Trophoblast cell (in vitro differentiated cells and primary cell): ENCODE measurements around the gene CRYL1.
A peak's percentile ranks its signal among the peaks of the same experiment; 100 is the strongest.

Source experiments
- DNase-seq, 2 donors: peaks; one replicate each; pipeline ENCODE4 v3.0.0-alpha.2; 2016
- H2AFZ ChIP-seq: 2 replicates; pipeline ENCODE4 v1.6.1; 2013; ENCODE audit warnings: low read length, moderate library complexity, mild to moderate bottlenecking; ENCODE audit not compliant: insufficient read depth, poor library complexity
- H2AK5ac ChIP-seq: 2 replicates; pipeline ENCODE4 v1.6.1; 2013; ENCODE audit warnings: mild to moderate bottlenecking, low read length
- H2BK120ac ChIP-seq: 2 replicates; pipeline ENCODE4 v1.6.1; 2013; ENCODE audit warnings: low read length, mild to moderate bottlenecking, moderate library complexity; ENCODE audit not compliant: insufficient read depth, poor library complexity
- H2BK12ac ChIP-seq: 2 replicates; pipeline ENCODE4 v1.6.1; 2013; ENCODE audit warnings: mild to moderate bottlenecking, low read length, moderate library complexity
- H2BK5ac ChIP-seq: 2 replicates; pipeline ENCODE4 v1.6.1; 2013; ENCODE audit warnings: low read length, low read depth, moderate library complexity, mild to moderate bottlenecking; ENCODE audit not compliant: poor library complexity
- H3K14ac ChIP-seq: 2 replicates; pipeline ENCODE4 v1.6.1; 2013; ENCODE audit warnings: mild to moderate bottlenecking, low read length
- H3K18ac ChIP-seq: 2 replicates; pipeline ENCODE4 v1.6.1; 2013; ENCODE audit warnings: mild to moderate bottlenecking, low read length
- H3K23ac ChIP-seq: 2 replicates; pipeline ENCODE4 v1.6.1; 2013; ENCODE audit warnings: low read length
- H3K27ac ChIP-seq: 2 replicates; pipeline ENCODE4 v1.5.1; 2013; ENCODE audit warnings: low read depth, mild to moderate bottlenecking, inconsistent platforms, low read length, moderate library complexity
- H3K27me3 ChIP-seq: 2 replicates; pipeline ENCODE4 v1.6.1; 2013; ENCODE audit warnings: inconsistent platforms, mild to moderate bottlenecking, low read length, moderate library complexity; ENCODE audit not compliant: insufficient read depth
- H3K36me3 ChIP-seq, 2 experiments: 1 replicate in 1 of 2; 2 replicates in 1 of 2; pipeline ENCODE4 v1.6.1; 2013; ENCODE audit warnings: low read length in 2 of 2, mild to moderate bottlenecking in 2 of 2, moderate library complexity in 1 of 2; ENCODE audit not compliant: insufficient read depth in 2 of 2, control insufficient read depth in 1 of 2
- H3K4ac ChIP-seq: 2 replicates; pipeline ENCODE4 v1.6.1; 2013; ENCODE audit warnings: low read depth, mild to moderate bottlenecking, low read length, moderate library complexity
- H3K4me1 ChIP-seq, 2 experiments: 1 replicate in 1 of 2; 2 replicates in 1 of 2; pipeline ENCODE4 v1.6.1; 2013; ENCODE audit warnings: low read length in 2 of 2, mild to moderate bottlenecking in 2 of 2, moderate library complexity in 1 of 2; ENCODE audit not compliant: insufficient read depth in 2 of 2, control insufficient read depth in 1 of 2
- H3K4me2 ChIP-seq: 2 replicates; pipeline ENCODE4 v1.6.1; 2013; ENCODE audit warnings: inconsistent platforms, mild to moderate bottlenecking, low read length, moderate library complexity
- H3K4me3 ChIP-seq: 2 replicates; pipeline ENCODE4 v1.5.1; 2013; ENCODE audit warnings: mild to moderate bottlenecking, low read depth, low read length, inconsistent platforms
- H3K79me1 ChIP-seq: one replicate; pipeline ENCODE4 v1.6.1; 2013; ENCODE audit warnings: low read length
- H3K79me2 ChIP-seq: 2 replicates; pipeline ENCODE4 v1.6.1; 2013; ENCODE audit warnings: low read length, mild to moderate bottlenecking; ENCODE audit not compliant: control insufficient read depth, insufficient read depth, poor library complexity
- H3K9ac ChIP-seq: 2 replicates; pipeline ENCODE4 v1.6.1; 2013; ENCODE audit warnings: mild to moderate bottlenecking, low read length
- H3K9me3 ChIP-seq: 2 replicates; pipeline ENCODE4 v1.6.1; 2013; ENCODE audit warnings: low read depth, mild to moderate bottlenecking, control low read depth, inconsistent platforms, low read length; ENCODE audit not compliant: insufficient read depth
- H4K12ac ChIP-seq: 2 replicates; pipeline ENCODE4 v1.6.1; 2013; ENCODE audit warnings: low read depth, mild to moderate bottlenecking, low read length, moderate library complexity
- H4K8ac ChIP-seq: 2 replicates; pipeline ENCODE4 v1.6.1; 2013; ENCODE audit warnings: low read depth, mild to moderate bottlenecking, low read length, moderate library complexity
- H4K91ac ChIP-seq: one replicate; pipeline ENCODE4 v1.6.1; 2013; ENCODE audit warnings: low read depth, mild to moderate bottlenecking, low read length, moderate library complexity
- WGBS: extraction: QIAGEN DNeasy Blood & Tissue Kit; methylation state at CpG from one replicate; pipeline ENCODE4 v1.1.7; 2013; ENCODE audit warnings: missing lambda C conversion rate; ENCODE audit not compliant: insufficient read length, insufficient coverage; ENCODE audit errors: extremely low coverage; 5-methylcytosine and 5-hydroxymethylcytosine counted together

Gene CRYL1

DNA sequence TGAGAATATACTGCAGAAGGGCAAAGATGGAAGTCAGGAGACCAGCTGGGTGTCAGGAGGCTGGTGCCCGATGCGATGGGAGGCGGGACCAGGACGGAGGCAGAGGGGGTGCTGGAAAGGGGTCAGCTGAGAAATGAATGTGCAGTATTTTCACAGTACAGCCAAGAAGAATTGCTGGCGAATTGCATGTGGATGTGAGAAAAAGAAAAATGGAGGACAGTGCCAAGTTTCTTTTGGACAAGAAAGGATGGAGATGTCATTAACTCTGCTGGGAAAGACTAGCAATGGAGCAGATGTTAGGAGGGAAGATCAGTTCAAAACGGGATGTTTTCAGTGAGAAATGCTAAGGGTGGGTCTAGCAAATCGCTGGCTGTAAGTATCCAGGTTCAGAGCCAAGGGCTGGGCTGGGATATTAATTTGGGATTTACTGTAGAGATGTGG is 7.0 kb downstream of the CRYL1 start:
- H3K14ac ChIP-seq: no peak overlapping the region
- H2AK5ac ChIP-seq: no peak overlapping the region
- H3K4me3 ChIP-seq: no peak overlapping the region
- H3K18ac ChIP-seq: no peak overlapping the region
- no peaks in the 10 kb centered on the region for H3K79me1 ChIP-seq
- no peak for DNase-seq
- H3K4ac ChIP-seq: no peak overlapping the region
- no peak overlapping the region for H2AFZ ChIP-seq
- H4K12ac ChIP-seq: no peak overlapping the region
- no peak overlapping the region for H2BK120ac ChIP-seq
- no peak overlapping the region for H3K4me2 ChIP-seq
- no peaks in the 10 kb centered on the region for H3K36me3 ChIP-seq
- no peaks in the 10 kb centered on the region for H3K4me1 ChIP-seq
- no peaks in the 10 kb centered on the region for H3K27me3 ChIP-seq
- no peak overlapping the region for H4K8ac ChIP-seq
- H3K79me2 ChIP-seq: no peaks in the 10 kb centered on the region
- no peak overlapping the region for H3K27ac ChIP-seq
- whole genome bisulfite sequencing: no CpG with 5 or more reads among the region's 7 CpGs
- no peak overlapping the region for H3K23ac ChIP-seq
- no peak overlapping the region for H4K91ac ChIP-seq
- H2BK5ac ChIP-seq: no peak overlapping the region
- H3K9ac ChIP-seq: no peak overlapping the region
- H3K9me3 ChIP-seq: peaks cover 3% of the 10 kb centered on the region
- no peak overlapping the region for H2BK12ac ChIP-seq

GRCh38 chr13:20514866-20515265 is 10.8 kb downstream of the CRYL1 start:
- Histone ChIP-seq H4K12ac (no peak overlapping the region), H3K18ac (no peak overlapping the region), H2AFZ (no peak overlapping the region), H3K9me3 (no peaks in the 10 kb centered on the region), H3K79me2 (no peaks in the 10 kb centered on the region), H2BK5ac (no peak overlapping the region), H3K79me1 (peaks cover 4% of the 10 kb centered on the region), H3K4me3 (no peak overlapping the region), H3K4me2 (no peak overlapping the region), H3K27me3 (no peaks in the 10 kb centered on the region), H3K9ac (no peak overlapping the region), H4K8ac (no peak overlapping the region), H3K27ac (no peak overlapping the region), H3K14ac (no peak overlapping the region), H3K36me3 (no peaks in the 10 kb centered on the region), H3K23ac (no peak overlapping the region), H3K4me1 (peaks cover 5 to 8% of the 10 kb centered on the region in 2 experiments), H4K91ac (no peak overlapping the region), H2AK5ac (no peak overlapping the region), H2BK120ac (no peak overlapping the region), H2BK12ac (no peak overlapping the region), H3K4ac (no peak overlapping the region)
- peak in 1 of 2 donors; percentile 22 for DNase-seq
- no CpG with 5 or more reads among the region's 2 CpGs for WGBS

GRCh38 chr13:20513466-20513995 is 12.1 kb downstream of the CRYL1 start:
- Histone ChIP-seq H2AFZ (no peak overlapping the region), H3K18ac (no peak overlapping the region), H3K9me3 (no peaks in the 10 kb centered on the region), H3K27me3 (no peaks in the 10 kb centered on the region), H3K79me2 (no peaks in the 10 kb centered on the region), H3K4me3 (no peak overlapping the region), H3K4me2 (no peak overlapping the region), H3K14ac (no peak overlapping the region), H3K4me1 (peaks cover 5 to 8% of the 10 kb centered on the region in 2 experiments), H2AK5ac (no peak overlapping the region), H3K9ac (no peak overlapping the region), H3K36me3 (no peaks in the 10 kb centered on the region), H3K4ac (no peak overlapping the region), H4K8ac (no peak overlapping the region), H4K91ac (no peak overlapping the region), H2BK120ac (no peak overlapping the region), H3K27ac (no peak overlapping the region), H3K79me1 (peaks cover 4% of the 10 kb centered on the region), H4K12ac (no peak overlapping the region), H2BK5ac (no peak overlapping the region), H2BK12ac (no peak overlapping the region), H3K23ac (no peak overlapping the region)
- no CpG with 5 or more reads among the region's 4 CpGs for WGBS
- DNase-seq: no peak

DNA sequence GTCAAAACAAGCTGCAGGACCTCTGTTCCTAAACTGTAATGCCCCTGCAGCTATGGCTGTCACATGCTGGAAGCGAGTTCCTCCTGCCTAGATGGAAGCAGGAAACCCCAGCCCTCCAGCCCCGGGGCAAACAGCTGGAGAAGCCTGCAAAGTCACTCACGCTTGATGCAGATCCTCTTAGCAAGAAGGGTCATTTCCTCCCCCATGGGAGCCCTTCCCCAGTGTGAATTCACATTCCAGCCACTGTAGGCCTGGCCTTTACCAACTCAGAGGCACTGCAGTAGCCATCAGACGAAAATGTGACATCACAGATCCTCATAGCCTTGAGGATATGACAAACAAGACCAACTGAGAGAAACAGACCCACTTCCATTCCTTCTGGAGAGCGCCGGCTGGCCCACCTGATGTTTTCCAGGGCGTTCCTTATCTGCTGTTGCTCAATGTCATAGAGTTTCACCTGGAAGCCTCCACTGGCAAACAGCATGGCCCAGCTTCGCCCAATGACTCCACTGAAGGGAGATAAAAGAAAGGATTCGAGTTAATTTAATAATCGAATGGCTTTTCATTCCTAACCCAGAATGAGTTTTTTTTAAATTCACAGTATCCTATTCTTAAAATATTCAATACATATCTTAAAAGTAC is 13.5 kb downstream of the CRYL1 start:
- Histone ChIP-seq H4K12ac (no peak overlapping the region), H3K36me3 (no peaks in the 10 kb centered on the region), H3K27me3 (no peaks in the 10 kb centered on the region), H3K23ac (no peak overlapping the region), H3K9me3 (no peaks in the 10 kb centered on the region), H2BK120ac (no peak overlapping the region), H2AK5ac (no peak overlapping the region), H3K79me2 (no peaks in the 10 kb centered on the region), H3K4me1 (peaks cover 5 to 8% of the 10 kb centered on the region in 2 experiments), H4K8ac (no peak overlapping the region), H3K9ac (no peak overlapping the region), H3K4ac (no peak overlapping the region), H2AFZ (no peak overlapping the region), H2BK12ac (no peak overlapping the region), H3K18ac (no peak overlapping the region), H3K4me3 (no peak overlapping the region), H3K79me1 (peaks cover 4% of the 10 kb centered on the region), H3K14ac (no peak overlapping the region), H3K4me2 (no peak overlapping the region), H4K91ac (no peak overlapping the region), H3K27ac (peak overlapping the region; percentile 24), H2BK5ac (no peak overlapping the region)
- WGBS: no CpG with 5 or more reads among the region's 10 CpGs
- DNase-seq: peak; percentile 22 to 35
